ENCODE data around the gene MTHFD1.
A peak's percentile ranks its signal among the peaks of the same experiment; 100 is the strongest.
"Not testable (repeated sequence)": the region's sequence is repeated elsewhere in the genome, so short reads cannot be mapped to it uniquely, and the experiment has no call there.

MTHFD1 gene

DNA sequence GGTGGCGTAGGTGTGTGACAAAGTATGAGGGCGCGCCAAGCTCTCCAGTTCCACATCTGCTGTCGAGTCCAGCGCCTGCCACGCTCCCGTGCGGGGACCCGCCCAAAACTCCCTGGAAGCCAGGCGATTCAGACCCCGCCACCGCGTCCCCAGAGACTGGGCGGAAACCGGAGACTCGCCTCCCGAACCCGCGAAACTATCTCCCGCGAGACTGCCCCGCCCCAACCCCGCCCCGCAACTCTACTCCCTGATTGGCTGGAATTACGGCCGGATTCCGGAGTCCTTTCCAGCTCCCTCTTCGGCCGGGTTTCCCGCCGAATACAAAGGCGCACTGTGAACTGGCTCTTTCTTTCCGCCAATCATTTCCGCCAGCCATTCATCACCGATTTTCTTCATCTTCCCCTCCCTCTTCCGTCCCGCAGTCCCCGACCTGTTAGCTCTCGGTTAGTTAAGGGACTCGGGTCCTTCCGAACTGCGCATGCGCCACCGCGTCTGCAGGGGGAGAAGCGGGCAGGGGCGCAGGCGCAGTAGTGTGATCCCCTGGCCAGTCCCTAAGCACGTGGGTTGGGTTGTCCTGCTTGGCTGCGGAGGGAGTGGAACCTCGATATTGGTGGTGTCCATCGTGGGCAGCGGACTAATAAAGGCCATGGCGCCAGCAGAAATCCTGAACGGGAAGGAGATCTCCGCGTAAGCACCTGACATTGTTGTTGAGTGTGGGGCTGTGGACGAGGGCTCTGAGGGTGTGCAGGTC is at the start of gene MTHFD1:
Gene MTHFD1, plus strand, starts transcription at position 572 of the 751 bp plus-strand sequence. Its CDS starts 75 bp downstream, at position 647.
- DNase-seq = peak; percentile 83

DNA sequence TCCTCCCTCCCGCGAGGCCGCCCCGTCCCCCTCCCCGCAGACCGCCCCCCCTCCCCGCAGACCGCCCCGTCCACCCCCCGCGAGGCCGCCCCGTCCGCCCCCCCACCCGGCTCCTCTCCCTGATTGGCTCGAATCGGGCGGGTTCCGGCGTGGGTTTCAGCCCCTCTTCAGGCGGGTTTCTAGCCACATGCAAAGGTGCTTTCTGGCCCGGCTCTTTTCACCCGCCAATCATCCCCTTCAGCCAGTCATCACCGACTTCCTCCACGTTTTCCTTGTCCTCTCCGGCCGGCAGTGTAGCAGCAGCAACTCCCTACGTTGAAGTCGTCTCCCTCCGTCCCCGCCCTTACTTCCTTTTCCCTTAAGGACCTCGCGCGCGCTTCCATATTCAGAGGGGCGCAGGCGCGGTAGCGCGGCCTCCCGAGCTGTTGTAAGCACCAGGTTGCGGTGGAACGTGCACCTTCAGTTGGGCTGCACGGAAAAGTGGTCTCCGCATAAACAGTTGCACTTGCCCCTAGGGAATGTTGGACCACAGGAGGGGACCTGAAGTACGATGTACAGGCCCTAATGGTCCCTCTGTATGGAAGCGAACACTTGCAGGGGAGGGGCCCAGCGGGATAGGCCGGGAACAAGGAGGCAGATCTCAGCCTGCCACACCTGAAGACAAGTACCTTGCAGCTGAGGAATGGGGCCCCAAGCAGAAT is 49.4 kb upstream of the MTHFD1 start:
- peak; percentile 76 for DNase-seq

DNA sequence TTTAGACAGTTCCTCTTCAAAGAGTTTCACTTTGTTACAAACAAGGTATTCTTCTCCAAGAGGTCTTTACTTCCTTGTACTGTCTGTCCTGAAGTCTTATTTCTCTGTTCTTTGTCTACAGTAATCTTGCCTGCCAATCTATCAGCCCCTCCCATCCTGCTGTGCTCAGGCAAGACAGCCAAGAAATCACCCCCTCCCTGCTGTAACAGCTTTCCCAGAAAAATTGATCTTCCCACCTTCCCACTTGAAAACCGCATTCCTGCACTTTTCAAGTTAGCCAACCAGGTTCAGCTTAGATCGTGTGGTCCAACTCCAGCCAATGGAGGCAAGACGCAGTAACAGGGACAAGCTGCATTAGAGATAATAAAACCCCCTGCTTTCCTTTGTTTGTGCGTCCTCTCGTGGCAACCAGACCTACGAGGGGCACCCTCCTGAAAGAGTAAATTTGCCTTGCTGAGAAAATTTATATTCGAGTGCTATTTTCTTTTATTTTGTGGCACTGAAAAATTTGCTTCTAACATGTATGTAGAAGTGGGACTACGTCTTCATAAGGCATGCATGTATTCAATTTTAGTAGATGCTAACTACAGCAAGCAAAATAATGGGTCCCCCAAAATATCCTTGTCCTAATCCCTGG is 47.5 kb upstream of the MTHFD1 start:
- no peak for DNase-seq

DNA sequence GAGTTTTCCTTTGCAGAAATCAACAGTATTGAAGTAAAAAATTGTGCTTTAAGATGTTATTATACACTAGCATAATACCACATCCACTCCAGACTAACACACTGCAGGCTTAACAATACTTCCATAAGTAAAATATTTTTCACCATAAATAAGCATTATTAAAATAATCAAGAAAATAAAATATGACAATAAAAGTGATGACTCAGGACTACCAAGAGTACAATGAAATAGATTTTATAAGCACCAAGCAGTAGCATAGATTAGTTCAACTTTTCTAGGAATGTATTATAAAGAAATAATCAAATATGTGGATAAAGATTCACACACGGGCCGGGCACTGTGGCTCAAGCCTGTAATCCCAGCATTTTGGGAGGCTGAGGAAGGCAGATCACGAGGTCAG is 40.4 kb upstream of the MTHFD1 start:
- DNase-seq = no peak

DNA sequence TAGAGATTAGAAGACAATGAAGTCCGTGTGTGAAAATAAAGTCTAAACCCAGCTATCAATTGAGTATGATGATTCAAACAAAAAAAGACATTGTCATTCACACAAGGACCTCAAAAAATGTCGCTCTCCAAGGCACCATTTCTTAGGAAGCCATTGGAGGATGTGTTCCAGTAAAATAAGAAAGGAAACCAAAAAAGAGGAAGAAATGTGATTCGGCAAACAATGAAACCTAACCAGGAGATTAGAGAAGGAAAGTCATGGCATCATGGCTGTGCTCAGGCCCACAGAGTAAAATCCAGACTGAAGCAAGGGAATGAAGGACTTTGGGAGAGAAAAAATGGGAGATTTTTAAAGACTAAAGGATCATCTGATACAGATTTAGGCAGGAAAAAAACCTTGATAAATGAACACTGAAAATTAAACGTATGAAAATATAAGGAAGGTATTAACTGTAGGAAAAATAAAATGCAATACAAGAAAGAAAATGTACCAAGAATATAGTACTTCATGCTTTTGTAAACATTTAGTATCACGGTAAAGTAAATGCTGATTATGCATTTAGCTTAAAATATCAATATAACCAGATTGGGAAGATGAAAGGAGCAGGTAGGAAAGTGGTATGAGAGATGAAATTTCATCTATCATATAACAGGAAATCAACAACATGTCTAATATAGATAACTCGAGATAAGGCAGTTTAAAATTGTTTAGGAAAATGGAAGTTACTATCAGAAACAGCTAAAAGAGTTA is 38.2 kb upstream of the MTHFD1 start:
- DNase-seq = no peak

DNA sequence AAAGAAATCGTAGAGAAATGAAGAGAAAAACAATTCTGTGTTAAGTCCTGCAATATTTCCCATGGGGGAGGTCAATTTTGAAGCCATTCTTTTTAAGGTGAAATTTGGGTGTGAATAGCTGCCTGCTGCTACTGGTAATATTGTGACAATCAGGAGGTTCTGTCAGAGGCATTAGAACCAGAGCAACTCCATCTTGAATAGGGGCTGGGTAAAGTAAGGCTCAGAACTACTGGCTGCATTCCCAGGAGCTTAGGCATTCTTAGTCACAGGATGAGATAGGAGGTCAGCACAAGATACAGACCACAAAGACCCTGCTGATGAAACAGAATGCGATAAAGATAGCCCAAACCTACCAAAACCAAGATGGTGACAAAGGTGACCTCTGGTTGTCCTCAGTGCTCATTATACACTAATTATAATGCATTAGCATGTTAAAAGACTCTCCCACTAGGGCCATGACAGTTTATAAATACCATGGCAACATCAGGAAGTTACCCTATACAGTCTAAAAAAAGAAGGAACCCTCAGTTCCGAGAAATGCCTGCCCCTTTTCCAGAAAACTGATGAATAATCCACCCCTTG is 24.8 kb upstream of the MTHFD1 start:
- no peak for DNase-seq

DNA sequence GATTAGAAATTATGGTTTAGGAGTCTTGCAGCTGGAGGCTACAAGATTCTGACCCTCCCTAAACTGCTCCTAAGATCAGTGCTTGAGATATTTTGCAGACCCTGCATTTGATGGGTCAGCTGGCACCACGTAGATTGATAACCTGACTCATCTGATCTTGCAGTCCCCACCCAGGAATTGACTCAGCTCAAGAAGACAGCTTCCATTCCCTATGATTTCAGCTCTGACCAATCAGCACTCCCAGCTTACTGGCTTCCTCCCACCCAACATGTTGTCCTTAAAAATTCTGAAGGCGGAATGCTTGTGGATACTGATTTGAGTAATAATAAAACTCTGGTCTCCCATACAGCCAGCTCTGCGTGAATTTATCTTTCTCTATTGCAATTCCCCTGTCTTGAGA is 23.2 kb upstream of the MTHFD1 start:
- DNase-seq = no peak

DNA sequence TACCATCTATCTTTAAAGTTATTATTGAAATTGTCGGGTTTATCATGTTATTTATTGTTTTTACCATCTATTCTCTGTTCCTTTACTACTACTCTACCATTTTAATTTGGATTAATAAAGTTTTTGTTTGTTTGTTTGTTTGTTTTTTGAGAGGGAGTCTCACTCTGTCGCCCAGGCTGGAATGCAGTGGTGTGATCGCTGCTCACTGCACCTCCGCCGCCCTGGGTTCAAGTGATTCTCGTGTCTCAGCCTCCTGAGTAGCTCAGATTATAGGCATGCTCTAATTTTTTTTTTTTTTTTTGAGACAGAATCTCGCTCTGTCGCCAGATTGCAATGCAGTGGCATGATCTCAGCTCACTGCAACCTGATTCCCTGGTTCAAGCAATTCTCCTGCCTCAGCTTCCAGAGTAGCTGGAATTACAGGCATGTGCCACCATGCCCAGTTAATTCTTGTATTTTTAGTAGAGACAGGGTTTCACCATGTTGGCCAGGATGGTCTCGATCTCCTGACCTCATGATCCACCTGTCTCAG is 22.7 kb upstream of the MTHFD1 start:
- not testable (repeated sequence) for DNase-seq

DNA sequence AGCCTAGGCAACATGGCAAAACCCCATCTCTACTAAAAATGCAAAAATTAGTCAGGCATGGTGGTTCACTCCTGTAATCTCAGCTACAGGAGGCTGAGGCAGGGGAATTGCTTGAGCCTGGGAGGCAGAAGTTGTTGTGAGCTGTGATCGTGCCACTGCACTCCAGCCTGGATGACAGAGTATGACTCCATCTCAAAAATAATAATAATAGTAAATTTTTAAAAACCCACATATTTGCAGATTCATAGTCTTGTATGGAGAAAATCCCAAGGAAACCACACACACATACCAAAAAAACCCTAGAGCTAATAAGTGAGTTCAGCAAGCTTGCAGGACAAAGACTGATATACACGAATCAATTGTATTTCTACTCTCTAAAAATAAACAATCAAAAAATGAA is 19.0 kb upstream of the MTHFD1 start:
- no peak for DNase-seq

DNA sequence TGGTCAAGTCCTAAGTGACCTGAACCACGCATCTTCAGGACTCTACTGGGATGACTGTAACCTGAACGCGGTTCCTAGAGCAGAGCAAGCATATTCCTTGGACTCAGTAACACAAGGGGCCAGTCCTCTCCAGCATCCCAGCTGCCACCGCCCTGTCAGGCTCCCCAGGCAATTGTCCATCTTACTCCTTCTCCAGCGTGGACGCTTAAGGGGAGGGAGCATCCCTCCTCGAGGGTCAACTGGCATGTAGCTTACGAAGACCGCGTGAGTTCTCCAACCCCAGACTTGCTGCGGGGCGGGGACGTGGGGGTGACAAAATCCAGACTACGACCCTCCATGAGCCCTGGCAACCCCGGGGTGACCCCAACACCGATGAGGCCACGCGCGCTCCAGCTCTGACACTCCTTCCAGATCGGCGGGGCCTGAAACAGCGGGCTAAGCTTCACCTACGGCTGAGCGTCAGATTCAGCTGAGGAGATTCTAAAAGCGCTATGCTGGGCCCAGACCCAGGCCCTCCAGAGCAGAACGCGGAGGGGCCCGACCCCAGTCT is 846 bp upstream of the MTHFD1 start:
- no peak for DNase-seq

DNA sequence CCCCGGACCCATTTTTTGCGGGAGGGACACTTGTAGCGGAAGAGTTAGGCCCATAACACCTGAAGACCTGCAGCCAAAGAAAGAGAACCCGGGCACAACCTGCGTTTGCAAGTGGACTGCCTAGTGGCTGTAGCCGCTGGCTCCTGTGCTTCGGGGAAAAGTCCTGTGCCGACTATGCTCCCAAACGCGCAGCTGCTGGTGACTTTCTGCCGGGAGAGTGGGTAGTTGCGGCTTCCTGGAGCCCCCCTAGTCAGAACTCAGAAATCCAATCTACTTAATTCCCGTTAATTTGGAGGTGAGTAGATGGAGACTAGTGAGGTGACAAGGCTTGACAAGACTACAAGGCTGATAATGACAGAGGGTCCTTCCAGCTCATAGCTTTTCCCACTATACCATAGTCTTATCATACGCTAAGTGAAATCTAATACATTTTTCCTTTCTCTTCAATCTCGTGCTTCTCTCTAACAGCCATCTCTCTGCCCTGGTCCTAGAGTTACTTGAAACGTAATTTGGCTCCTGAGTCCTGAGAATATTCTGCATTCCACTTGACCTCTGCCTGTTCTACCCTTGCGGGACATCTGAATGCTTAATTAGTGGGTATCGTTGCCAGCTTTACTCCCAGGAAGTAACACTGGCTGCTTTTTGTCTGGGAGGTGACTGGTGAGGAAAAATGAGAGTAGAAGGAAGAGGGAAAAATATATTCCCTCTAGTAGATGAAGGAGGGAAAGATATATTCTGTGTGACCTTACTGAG is 556 bp downstream of the MTHFD1 start:
- peak; percentile 39 for DNase-seq

DNA sequence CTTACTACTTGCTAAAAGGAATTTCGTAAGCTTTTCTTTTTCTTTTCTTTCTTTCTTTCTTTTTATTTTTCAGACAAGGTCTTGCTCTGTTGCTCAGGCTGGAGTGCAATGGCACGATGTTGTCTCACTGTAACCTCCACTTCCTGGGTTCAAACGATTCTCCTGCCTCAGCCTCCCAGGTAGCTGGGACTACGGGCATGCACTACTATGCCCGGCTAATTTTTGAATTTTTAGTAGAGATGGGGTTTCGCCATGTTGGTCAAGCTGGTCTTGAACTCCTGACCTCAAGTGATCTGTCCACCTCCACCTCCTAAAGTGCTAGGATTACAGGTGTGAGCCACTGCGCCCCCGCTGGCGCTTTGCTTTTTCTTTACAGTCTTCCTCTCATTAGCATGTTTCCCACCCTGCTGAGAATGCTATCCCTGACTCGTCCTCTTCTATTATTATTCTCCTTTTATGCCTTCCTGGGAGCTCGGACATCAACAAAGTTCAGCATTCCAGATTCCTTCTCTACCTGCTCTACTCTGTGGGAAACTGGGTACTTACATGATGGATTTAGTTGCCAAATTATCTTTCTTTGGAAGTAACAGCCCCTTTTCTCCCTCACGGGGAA is 3.1 kb downstream of the MTHFD1 start:
- no peak for DNase-seq

DNA sequence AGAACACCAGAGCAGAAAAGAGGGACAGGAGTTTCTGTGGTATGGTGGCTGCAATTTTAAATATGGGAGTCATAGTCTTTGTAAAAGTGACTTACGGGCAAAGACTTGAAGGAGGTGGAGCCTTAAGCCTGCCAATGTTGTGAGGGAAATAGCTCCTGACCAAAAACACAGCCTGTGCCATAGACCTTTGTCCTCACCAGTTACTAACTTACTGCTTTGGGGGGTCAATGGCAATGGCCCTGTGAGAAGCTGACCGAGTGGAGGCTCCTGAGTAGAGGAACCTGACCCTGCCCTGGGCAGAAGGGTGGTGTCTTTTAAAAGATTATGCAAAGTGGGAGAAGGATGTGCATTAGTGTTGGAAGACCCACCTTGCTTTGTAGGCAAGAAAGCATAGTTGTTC is 3.8 kb downstream of the MTHFD1 start:
- no peak for DNase-seq

DNA sequence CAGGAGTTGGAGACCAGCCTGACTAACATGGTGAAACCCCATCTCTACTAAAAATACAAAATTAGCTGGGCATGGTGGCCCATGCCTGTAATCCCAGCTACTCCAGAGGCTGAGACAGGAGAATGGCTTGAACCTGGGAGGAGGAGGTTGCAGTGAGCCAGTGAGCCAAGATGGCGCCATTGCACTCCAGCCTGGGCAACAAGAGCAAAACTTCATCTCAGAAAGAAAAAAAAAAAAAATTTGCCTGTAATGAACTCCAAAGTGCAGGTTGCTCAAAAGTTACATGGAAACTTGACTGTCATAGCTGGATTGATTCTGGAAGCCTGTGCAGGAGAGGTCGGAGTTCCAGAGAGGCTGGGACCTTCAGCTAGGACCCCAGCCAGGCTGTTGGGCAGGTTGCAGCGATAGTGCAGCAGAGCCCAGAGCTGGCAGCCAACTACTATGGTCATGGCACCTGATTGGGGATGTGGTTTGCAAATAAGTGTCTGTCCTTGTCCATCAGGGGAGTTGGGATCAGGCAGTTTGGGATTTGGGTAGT is 5.1 kb downstream of the MTHFD1 start:
- DNase-seq = not testable (repeated sequence)

DNA sequence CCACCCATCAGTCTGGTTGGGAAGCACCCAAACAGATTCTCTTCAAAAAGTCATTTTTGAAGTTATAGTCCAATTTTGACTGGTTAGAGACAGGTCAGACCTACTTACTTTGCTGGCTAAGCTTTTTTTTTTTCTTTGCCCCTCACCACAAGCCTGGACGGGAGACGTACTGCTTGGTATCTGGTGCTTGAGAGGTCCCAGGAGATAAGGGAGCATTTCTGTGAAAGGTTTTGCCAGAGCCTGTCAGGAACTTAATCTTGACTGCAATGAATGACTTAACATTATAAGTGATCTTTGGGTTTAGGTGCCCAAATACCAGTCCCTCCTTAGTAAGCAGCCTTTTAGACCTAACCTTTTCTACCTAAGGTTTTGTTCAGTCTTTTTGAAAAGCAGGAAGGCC is 6.3 kb downstream of the MTHFD1 start:
- no peak for DNase-seq

DNA sequence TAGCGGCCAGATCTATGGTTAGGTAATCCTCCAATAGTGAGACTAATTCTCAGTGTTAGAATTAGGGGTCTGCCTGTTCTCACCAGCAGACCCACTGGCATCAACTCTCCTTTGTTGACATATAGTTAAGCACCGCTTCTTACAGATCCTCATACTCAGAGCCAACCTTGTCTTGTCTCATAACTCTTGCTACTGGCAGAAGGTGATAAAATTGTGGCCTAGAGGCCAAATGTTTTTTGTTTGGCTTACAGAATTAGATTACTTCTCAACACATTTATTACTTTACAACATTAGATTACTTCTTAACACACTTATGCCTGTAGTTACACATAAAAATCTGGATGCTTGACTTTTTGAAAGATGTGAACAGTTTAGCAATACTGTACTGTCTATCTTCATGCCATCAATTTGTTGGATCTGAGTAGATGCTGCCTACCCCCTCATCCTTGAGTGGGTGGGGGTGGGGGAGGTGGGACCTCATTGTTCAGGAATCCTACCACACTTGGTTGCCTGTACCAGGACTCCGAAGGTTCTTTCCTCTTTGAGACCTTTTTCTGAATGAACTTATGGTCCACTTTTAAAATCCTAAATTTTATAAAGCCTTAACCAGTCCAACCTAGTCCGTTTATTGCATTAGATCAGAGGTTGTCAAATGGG is 7.0 kb downstream of the MTHFD1 start:
- DNase-seq = no peak

DNA sequence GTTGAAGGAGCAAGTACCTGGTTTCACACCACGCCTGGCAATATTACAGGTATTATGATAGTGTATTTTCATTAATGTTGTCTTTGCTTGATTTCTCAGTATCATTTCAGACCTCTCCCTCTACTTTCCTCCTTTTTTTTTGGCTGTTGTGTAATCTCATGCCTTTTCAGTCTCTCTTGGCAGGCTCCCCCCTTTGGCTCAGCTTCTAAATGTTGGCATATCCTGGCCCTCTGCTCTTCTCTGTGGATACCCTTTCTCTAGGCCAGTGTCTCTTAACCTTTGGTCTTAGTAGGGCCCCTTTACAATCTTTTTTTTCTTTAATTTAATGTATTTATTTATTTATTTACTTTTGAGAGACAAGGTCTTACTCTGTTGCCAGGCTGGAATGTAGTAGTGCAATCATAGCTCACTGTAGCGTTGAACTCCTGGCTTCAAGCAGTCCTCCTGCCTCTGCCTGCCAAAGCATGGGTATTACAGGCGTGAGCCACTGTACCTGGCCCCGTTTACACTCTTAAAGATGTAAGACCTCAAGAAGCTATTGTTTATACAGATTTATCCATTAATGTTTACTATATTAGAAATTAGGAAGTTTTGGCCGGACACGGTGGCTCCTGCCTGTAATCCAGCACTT is 12.8 kb downstream of the MTHFD1 start:
- no peak for DNase-seq

DNA sequence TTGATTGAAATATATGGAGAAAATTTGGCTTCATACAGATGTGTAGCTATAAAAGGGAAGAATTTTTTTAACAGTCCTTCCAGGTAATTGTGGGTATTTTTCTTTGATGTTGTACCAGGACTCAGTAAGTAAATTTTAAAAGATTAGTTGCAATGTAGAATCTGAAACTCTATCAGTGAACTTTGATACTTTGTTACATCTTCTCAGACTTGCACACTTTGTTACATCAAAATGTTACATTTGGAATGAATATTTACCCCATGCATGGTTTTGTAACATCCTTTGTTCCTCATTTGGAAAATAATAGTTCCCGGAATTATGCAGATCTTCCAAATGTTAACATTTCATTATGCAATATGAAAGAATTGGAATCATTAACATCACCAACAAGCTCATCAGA is 13.8 kb downstream of the MTHFD1 start:
- DNase-seq = no peak

DNA sequence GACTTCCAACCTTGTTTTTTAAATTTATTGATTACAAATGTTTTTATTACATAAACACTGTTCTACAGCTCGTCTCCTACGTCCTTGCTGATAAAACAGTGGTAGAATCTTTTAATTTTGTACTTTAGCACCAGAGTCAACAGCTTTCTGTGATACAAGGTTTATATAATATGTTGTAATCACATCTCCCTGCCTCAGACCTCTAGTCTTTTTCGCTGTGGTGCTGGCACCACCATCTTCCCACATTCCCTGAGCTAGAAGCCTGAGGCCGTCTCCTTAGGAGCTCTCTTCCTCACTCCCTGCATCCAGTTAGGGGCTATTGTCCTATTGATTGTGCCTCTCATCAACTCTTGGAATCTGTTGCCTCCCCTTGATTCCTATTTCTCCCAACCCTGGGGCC is 17.1 kb downstream of the MTHFD1 start:
- no peak for DNase-seq

DNA sequence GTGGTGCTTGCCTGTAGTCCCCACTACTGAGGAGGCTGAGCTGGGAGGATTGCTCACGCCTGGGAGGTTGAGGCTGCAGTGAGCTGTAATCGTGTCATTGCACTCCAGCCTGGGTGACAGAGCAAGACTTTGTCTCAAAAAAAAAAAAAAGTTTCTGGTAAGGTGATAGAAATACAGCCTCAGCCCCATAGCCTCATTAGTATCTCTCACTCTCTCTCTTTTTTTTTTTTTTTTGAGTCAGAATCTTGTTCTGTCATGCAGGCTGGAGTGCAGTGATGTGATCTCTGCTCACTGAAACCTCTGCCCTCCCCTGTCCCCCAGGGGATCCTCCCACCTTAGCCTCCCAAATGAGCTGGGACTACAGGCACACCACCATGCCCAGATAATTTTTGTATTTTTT is 19.2 kb downstream of the MTHFD1 start:
- no peak for DNase-seq
